ENCODE measurements around the gene RFK.

The RFK gene

GRCh38 chr9:76405868-76406267, 11.6 kb upstream of the RFK start:
- no peak for DNase-seq

- no peak for DNase-seq
These were observed 11.1 kb upstream of the RFK start for GRCh38 chr9:76405340-76405739.

- no peak for DNase-seq
These were observed 10.2 kb upstream of the RFK start for GRCh38 chr9:76404401-76404800.

- DNase-seq, result no peak
These were observed 9.1 kb upstream of the RFK start for GRCh38 chr9:76403352-76403751.

GRCh38 chr9:76401580-76402354, 7.5 kb upstream of the RFK start:
- DNase-seq, result no peak

GRCh38 chr9:76401176-76401575, 7.0 kb upstream of the RFK start:
- no peak for DNase-seq

GRCh38 chr9:76400534-76401096, 6.4 kb upstream of the RFK start:
- no peak for DNase-seq

- no peak for DNase-seq
These were observed 5.6 kb upstream of the RFK start for GRCh38 chr9:76399856-76400255.

GRCh38 chr9:76396597-76396996, 2.4 kb upstream of the RFK start:
- no peak for DNase-seq

GRCh38 chr9:76396144-76396543, 1.9 kb upstream of the RFK start:
- DNase-seq, result no peak

GRCh38 chr9:76395381-76395780, 1.2 kb upstream of the RFK start:
- no peak for DNase-seq

GRCh38 chr9:76394960-76395252, 680 bp upstream of the RFK start:
- DNase-seq, result no peak

- DNase-seq, result no peak
These were observed 3.6 kb downstream of the RFK start for GRCh38 chr9:76390656-76391055.

- DNase-seq, result no peak
These were observed 14.7 kb downstream of the RFK start for GRCh38 chr9:76379494-76379893.

- no peak for DNase-seq
These were observed 15.7 kb downstream of the RFK start for GRCh38 chr9:76378367-76379073.

GRCh38 chr9:76377791-76378190, 16.4 kb downstream of the RFK start:
- DNase-seq, result no peak

GRCh38 chr9:76374783-76375559, 19.3 kb downstream of the RFK start:
- no peak for DNase-seq

GRCh38 chr9:76373784-76374474, 20.3 kb downstream of the RFK start:
- no peak for DNase-seq

GRCh38 chr9:76373173-76373783, 20.9 kb downstream of the RFK start:
- no peak for DNase-seq

- no peak for DNase-seq
These were observed 21.9 kb downstream of the RFK start for GRCh38 chr9:76372336-76372735.

- no peak for DNase-seq
These were observed 22.3 kb downstream of the RFK start for GRCh38 chr9:76371901-76372300.

- no peak for DNase-seq
These were observed 23.7 kb downstream of the RFK start for GRCh38 chr9:76370396-76371023.
